HG02623 (cell line): ENCODE data around the gene GATA1.

Source experiments
- ATAC-seq: cut with Tn5 transposase; IDR thresholded peaks from one replicate; pipeline ENCODE4 v1.9.1; 2021; ENCODE audit warnings: moderate library complexity; ENCODE audit not compliant: unreplicated experiment

The GATA1 gene

DNA sequence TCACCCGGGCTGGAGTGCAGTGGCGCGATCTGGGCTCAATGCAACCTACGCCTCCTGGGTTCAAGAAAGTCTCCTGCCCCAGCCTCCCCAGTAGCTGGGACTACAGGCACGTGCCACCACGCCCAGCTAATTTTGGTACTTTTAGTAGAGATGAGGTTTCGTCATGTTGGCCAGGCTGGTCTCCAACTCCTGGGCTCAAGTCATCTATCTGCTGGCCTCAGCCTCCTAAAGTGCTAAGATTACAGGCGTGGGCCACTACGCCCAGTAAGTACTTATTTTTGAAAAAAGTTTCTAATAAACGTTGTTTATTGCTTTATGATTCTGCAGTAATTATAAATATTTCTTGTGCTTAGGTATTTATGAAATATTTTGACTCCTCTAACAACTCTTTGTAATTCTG is 53.3 kb downstream of the GATA1 start:
- no peak for ATAC-seq
